Transverse colon (tissue), 4 donors: ENCODE data around the gene ITPRIPL1. TPM values are rescaled to one million over a fixed set of nuclear protein-coding genes. Genes with fewer than 3 reads are reported as not detected.
A peak's percentile ranks its signal among the peaks of the same experiment; 100 is the strongest.

Experiments used
- DNase-seq: peaks from one replicate; pipeline ENCODE4 v3.0.0-alpha.2; 2019
- H3K27ac ChIP-seq, 4 donors: fragments of 200-600 bp; sonication (generic); 2 replicates each; pipeline ENCODE4 v1.5.1; 2016 to 2018; ENCODE audit warnings: inconsistent platforms in 4 of 4
- H3K27me3 ChIP-seq: fragments of 200-600 bp; sonication (generic); 2 replicates; pipeline ENCODE4 v1.5.1; 2017; ENCODE audit warnings: inconsistent platforms
- H3K36me3 ChIP-seq, 4 donors: fragments of 200-600 bp; sonication (generic); 2 replicates each; pipeline ENCODE4 v1.5.1; 2017 to 2019; ENCODE audit warnings: inconsistent platforms in 4 of 4
- H3K4me1 ChIP-seq, 4 donors: fragments of 200-600 bp; sonication (generic); 2 replicates each; pipeline ENCODE4 v1.5.1; 2017 to 2020; ENCODE audit warnings: inconsistent platforms in 4 of 4
- H3K4me3 ChIP-seq, 4 donors: fragments of 200-600 bp; sonication (generic); 1 replicate in 1 of 4; 2 replicates in 3 of 4; pipeline versions ENCODE4 v1.5.1 to v1.6.1; 2017 to 2019; ENCODE audit warnings: inconsistent platforms in 4 of 4
- H3K9me3 ChIP-seq, 2 donors: fragments of 200-600 bp; sonication (generic); 2 replicates each; pipeline ENCODE4 v1.5.1; 2017 to 2019; ENCODE audit warnings: inconsistent platforms in 2 of 2
- CTCF ChIP-seq, 5 experiments: fragments of 200-600 bp in 3 of 5; fragments of 450-650 bp in 2 of 5; sonication (generic) in 3 of 5; IDR thresholded peaks; 1 replicate in 2 of 5; 2 replicates in 3 of 5; pipeline ENCODE4 v1.5.1; 2016 to 2017; ENCODE audit warnings: antibody characterized with exemption in 5 of 5, inconsistent platforms in 3 of 5, mild to moderate bottlenecking in 2 of 5, moderate library complexity in 1 of 5
- EP300 ChIP-seq: sonication (generic); formaldehyde crosslinking; IDR thresholded peaks from one replicate; pipeline ENCODE4 v1.6.1; 2017; ENCODE audit warnings: antibody characterized with exemption, low read depth
- POLR2A ChIP-seq: fragments of 450-650 bp; IDR thresholded peaks from one replicate; pipeline ENCODE4 v1.6.1; 2016; ENCODE audit warnings: antibody characterized with exemption, mild to moderate bottlenecking, moderate library complexity
- POLR2AphosphoS5 ChIP-seq, 3 donors: sonication (generic); formaldehyde crosslinking; IDR thresholded peaks; one replicate each; pipeline ENCODE4 v1.6.1; 2016; ENCODE audit warnings: antibody characterized with exemption in 3 of 3
- WGBS, 2 donors: methylation state at CpG; one replicate each; pipeline ENCODE4 v1.1.5; 2018; ENCODE audit warnings: low coverage in 1 of 2; 5-methylcytosine and 5-hydroxymethylcytosine counted together
- in situ Hi-C, 4 donors: fragments of 200-750 bp; cut with MboI; loops; one replicate each; pipeline versions ENCODE4 v1.15.0 to v1.15.1; 2017; ENCODE audit warnings: low sequenced_read_pairs in 3 of 4, low pct_ligation_motif_present in 1 of 4, low pct_unique_long_range_greater_than_20kb in 1 of 4
- intact Hi-C: fragments of 100-400 bp; cut with DNase I; formaldehyde crosslinking; loops from one replicate; pipeline ENCODE4 v1.15.1; 2023; ENCODE audit warnings: low total_unique reads
- total RNA-seq, 4 donors: library from RNA; depleted of rRNA; stranded (reverse); fragments of >200 nt; gene quantifications; one replicate each; pipeline ENCODE4 v1.1.0, GENCODE V29; 2016

ITPRIPL1 gene
- total RNA-seq, 4 donors from 2014 or later = 0.41 to 2.6 (median 0.95) TPM; not detected in 1

DNA sequence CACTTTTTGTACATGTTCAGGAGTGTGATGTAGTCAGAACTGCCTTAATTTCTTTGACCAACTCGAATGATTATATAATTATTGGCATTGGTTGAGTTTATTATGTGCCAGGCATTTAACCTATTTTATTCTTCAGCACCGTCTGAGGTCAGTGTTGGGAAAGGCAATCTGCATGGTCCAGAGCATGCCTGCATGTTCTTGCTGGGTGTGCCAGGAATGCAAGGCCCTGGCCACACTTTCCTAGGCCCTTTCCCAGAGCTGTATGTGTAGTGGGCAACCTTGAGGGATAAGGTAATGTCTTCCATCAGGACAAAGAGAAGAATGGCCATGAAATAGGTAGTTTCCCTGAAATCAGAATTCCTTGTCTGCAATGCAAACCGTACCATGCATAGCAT is 10.1 kb upstream of the ITPRIPL1 start:
- Histone ChIP-seq H3K27me3 (peaks cover 32% of the 10 kb centered on the region), H3K9me3 (no peaks in the 10 kb centered on the region), H3K27ac (no peak overlapping the region), H3K4me1 (no peaks in the 10 kb centered on the region), H3K36me3 (no peaks in the 10 kb centered on the region), H3K4me3 (no peak overlapping the region)
- in situ Hi-C loops = loop anchor here in 1 of 4 donors (25.0 kb wide), 1 partner anchor 197 kb away; the partner anchor contains the start of gene NEURL3
- intact Hi-C loops = no loop called here
- TF ChIP-seq CTCF (IDR thresholded peaks at IDR 0.05) = no peak
- TF ChIP-seq EP300 = no peak
- 82% methylated on average over 3 of the region's 3 CpGs; no CpG with 5 or more reads in 1 of the 2 donors for WGBS, 2 donors
- DNase-seq = no peak

GRCh38 chr2:96315400-96316071 is 9.6 kb upstream of the ITPRIPL1 start:
- Histone ChIP-seq H3K4me3 (no peak overlapping the region), H3K36me3 (no peaks in the 10 kb centered on the region), H3K27me3 (peaks cover 38% of the 10 kb centered on the region), H3K9me3 (no peaks in the 10 kb centered on the region), H3K27ac (peak overlapping the region in 2 of 4 donors; percentile 4 to 30), H3K4me1 (no peaks in the 10 kb centered on the region)
- TF ChIP-seq POLR2AphosphoS5 (IDR thresholded peaks at IDR 0.05) = no peak
- DNase-seq = peak; percentile 16
- in situ Hi-C loops = loop anchor here in 1 of 4 donors (25.0 kb wide), 1 partner anchor 197 kb away; the partner anchor contains the start of gene NEURL3
- 47 to 67% methylated on average over 3 to 5 of the region's 7 CpGs for WGBS, 2 donors
- intact Hi-C loops = no loop called here

DNA sequence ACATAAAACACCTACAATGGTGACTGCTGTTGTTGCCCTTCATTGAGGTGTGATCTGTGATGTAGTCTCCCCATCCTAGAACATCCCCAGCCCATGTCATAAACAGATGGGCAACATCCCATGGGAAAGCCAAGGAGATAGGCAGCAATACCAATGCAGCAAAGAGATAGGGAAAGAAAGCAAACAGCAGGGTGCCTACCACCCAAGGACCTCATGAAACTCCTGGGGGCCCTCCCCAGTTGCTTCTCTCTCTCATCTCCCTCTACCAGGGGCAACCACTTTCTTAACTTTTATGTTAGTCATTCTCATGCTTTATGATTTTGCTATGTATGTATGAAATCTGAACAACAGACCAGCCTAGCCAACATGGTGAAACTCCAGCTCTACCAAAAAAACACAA is 8.1 kb upstream of the ITPRIPL1 start:
- no peaks in the 10 kb centered on the region for H3K36me3 ChIP-seq
- no peak overlapping the region for H3K27ac ChIP-seq
- DNase-seq = no peak
- H3K4me3 ChIP-seq = no peak overlapping the region
- intact Hi-C loops = no loop called here
- H3K4me1 ChIP-seq = peaks cover 0 to 13% (median 11%) of the 10 kb centered on the region in 4 donors
- no peaks in the 10 kb centered on the region for H3K9me3 ChIP-seq
- no peak for TF ChIP-seq POLR2A
- no peak for TF ChIP-seq POLR2AphosphoS5 (IDR thresholded peaks at IDR 0.05)
- no peak for TF ChIP-seq EP300
- no peak for TF ChIP-seq CTCF (IDR thresholded peaks at IDR 0.05)
- in situ Hi-C loops = loop anchor here in 1 of 4 donors (25.0 kb wide), 1 partner anchor 195 kb away; the partner anchor contains the start of gene NEURL3
- peaks cover 52% of the 10 kb centered on the region for H3K27me3 ChIP-seq

DNA sequence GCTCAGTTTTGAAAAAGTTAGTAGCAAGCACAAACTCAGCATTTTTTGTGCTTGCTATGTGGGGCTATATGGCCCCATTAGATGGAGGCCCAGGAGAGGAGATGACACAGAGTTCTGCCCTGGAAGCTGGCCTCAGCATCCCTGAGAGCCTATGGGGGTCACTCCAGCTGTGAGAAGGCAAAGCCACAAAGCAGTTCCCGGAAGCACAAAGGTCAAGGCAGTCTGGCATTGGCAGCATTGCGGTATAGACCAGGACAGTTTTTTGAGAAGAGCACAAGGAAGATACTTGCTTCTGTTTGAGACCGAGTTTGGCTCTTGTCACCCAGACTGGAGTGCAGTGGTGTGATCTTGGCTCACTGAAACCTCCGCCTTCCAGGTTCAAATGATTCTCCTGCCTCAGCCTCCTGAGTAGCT is 7.5 kb upstream of the ITPRIPL1 start:
- Histone ChIP-seq H3K36me3 (no peaks in the 10 kb centered on the region), H3K4me3 (no peak overlapping the region), H3K27ac (no peak overlapping the region), H3K27me3 (peaks cover 58% of the 10 kb centered on the region), H3K4me1 (peaks cover 0 to 16% (median 13%) of the 10 kb centered on the region in 4 donors), H3K9me3 (no peaks in the 10 kb centered on the region)
- intact Hi-C loops = no loop called here
- 78 to 79% methylated on average over 4 of the region's 4 CpGs for WGBS, 2 donors
- TF ChIP-seq EP300 = no peak
- no peak for TF ChIP-seq CTCF (IDR thresholded peaks at IDR 0.05)
- no peak for TF ChIP-seq POLR2AphosphoS5 (IDR thresholded peaks at IDR 0.05)
- TF ChIP-seq POLR2A = no peak
- DNase-seq = no peak
- in situ Hi-C loops = loop anchor here in 1 of 4 donors (25.0 kb wide), 1 partner anchor 195 kb away; the partner anchor contains the start of gene NEURL3
